Skeletal muscle tissue (tissue), 4 donors: ENCODE measurements around the gene MAGI2. TPM values are rescaled to one million over a fixed set of nuclear protein-coding genes. Genes with fewer than 3 reads are reported as not detected.
A peak's percentile ranks its signal among the peaks of the same experiment; 100 is the strongest.
"Not testable (repeated sequence)": the region's sequence is repeated elsewhere in the genome, so short reads cannot be mapped to it uniquely, and the experiment has no call there.

Experiments
- H3K27ac ChIP-seq: one replicate; pipeline ENCODE4 v1.7.0; 2013; ENCODE audit warnings: mild to moderate bottlenecking, low read depth, low read length, inconsistent platforms
- H3K27me3 ChIP-seq, 3 donors: one replicate each; pipeline ENCODE4 v1.7.0; 2013; ENCODE audit warnings: low read length in 3 of 3; ENCODE audit not compliant: control insufficient read depth in 3 of 3, insufficient read depth in 3 of 3
- H3K36me3 ChIP-seq, 3 donors: one replicate each; pipeline ENCODE4 v1.7.0; 2013; ENCODE audit warnings: low read length in 3 of 3; ENCODE audit not compliant: control insufficient read depth in 3 of 3, insufficient read depth in 3 of 3
- H3K4me1 ChIP-seq, 3 donors: one replicate each; pipeline ENCODE4 v1.7.0; 2013; ENCODE audit warnings: low read length in 3 of 3, mild to moderate bottlenecking in 3 of 3; ENCODE audit not compliant: control insufficient read depth in 3 of 3, insufficient read depth in 3 of 3
- H3K4me3 ChIP-seq, 3 donors: one replicate each; pipeline ENCODE4 v1.7.0; 2013; ENCODE audit warnings: low read length in 3 of 3
- H3K9ac ChIP-seq, 3 donors: one replicate each; pipeline ENCODE4 v1.7.0; 2013; ENCODE audit warnings: low read length in 3 of 3, mild to moderate bottlenecking in 3 of 3, moderate library complexity in 2 of 3, low read depth in 1 of 3
- H3K9me3 ChIP-seq, 3 donors: one replicate each; pipeline ENCODE4 v1.7.0; 2013; ENCODE audit warnings: low read length in 3 of 3; ENCODE audit not compliant: control insufficient read depth in 3 of 3
- total RNA-seq: library from RNA; depleted of rRNA; stranded (reverse); fragments of >200 nt; gene quantifications from one replicate; pipeline ENCODE4 v1.2.3, GENCODE V29; 2014
- donor health status: Osteomylitis.

The MAGI2 gene
- total RNA-seq, 1 donor from 2014 or later = 4.2 TPM

DNA sequence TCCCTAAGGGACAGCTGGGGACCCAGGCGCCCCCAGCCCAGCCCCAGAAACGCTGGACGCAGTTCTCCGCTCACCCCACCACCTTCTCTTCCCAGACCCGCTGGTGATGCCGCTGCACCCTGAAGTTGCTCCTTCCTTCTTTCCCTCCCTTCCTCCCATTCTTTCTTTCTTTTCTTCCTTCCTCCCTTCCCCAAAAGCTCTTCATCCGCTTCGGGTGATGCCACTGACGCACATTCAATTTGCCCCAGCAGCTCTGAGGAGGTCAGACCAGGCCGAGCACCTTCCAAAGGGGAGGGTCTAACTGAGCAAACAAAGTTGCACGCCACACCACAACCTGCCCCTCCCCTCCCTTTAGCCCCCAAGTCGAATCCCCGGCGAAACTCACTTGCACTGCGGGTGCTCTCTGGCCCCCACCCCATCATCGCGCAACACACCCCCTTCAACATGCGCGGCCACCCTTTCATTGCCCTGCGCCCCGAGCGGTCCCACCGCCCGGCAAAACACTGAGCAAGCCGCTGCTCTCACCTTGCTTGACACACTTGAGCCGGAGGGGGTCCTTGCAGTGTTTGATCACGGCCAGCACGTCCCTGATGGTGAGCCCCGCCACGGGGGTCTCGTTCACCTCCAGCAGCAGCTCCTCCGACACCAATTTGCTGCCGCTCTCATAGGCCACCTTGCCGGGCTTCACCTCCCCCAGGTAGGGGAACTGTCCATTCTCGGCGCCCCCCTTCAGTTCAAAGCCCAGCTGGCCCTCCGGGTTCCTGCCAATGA is 787 bp downstream of the MAGI2 start:
- Histone ChIP-seq H3K9ac (peak overlapping the region; percentile 81 to 91 (median 90)), H3K27me3 (no peaks in the 10 kb centered on the region), H3K4me1 (peaks cover 7 to 30% (median 19%) of the 10 kb centered on the region in 3 donors), H3K9me3 (no peaks in the 10 kb centered on the region), H3K4me3 (peak overlapping the region; percentile 75 to 92 (median 92)), H3K36me3 (no peaks in the 10 kb centered on the region), H3K27ac (peak overlapping the region; percentile 83)

DNA sequence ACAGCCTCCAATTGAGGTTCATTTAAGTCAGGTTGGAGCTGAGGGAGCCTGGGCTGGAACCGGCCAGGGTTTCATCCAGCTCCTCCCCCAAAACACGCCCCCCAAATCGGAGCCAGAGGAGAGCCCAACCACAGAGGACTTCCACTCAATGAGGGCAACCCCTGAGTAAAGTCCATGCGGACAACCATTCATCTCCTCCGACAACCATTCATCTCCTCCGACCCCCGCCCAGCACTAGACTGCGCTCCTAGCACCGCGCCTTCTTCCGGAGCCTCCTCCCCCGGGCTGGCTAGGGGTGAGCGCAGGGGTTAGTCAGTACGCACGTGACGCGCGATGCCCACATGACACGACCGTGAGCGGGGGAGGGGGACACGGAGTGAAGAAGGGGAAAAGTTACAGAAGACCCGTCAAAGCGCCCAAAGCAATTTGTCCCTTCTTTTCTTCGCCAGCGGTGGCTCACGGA is 1.4 kb downstream of the MAGI2 start:
- Histone ChIP-seq H3K27ac (peak overlapping the region; percentile 83), H3K9ac (peak overlapping the region; percentile 81 to 91 (median 90)), H3K4me3 (peak overlapping the region; percentile 75 to 92 (median 92)), H3K27me3 (no peaks in the 10 kb centered on the region), H3K9me3 (no peaks in the 10 kb centered on the region), H3K4me1 (peaks cover 7 to 30% (median 19%) of the 10 kb centered on the region in 3 donors), H3K36me3 (no peaks in the 10 kb centered on the region)

- Histone ChIP-seq H3K9ac (peak overlapping the region in 2 of 3 donors; percentile 90 to 91), H3K4me1 (peaks cover 7 to 30% (median 19%) of the 10 kb centered on the region in 3 donors), H3K27me3 (no peaks in the 10 kb centered on the region), H3K27ac (peak overlapping the region; percentile 83), H3K4me3 (peak overlapping the region; percentile 75 to 92 (median 92)), H3K36me3 (no peaks in the 10 kb centered on the region), H3K9me3 (no peaks in the 10 kb centered on the region)
Observed at GRCh38 chr7:79451580-79451979, 1.9 kb downstream of the MAGI2 start.

- H3K4me3 ChIP-seq, H3K9me3 ChIP-seq, H3K27ac ChIP-seq, H3K4me1 ChIP-seq, H3K9ac ChIP-seq, H3K36me3 ChIP-seq, H3K27me3 ChIP-seq: not testable (repeated sequence)
Observed at GRCh38 chr7:79442766-79443165, 10.7 kb downstream of the MAGI2 start.

- no peaks in the 10 kb centered on the region for H3K9me3 ChIP-seq
- no peak overlapping the region for H3K9ac ChIP-seq
- H3K4me3 ChIP-seq = no peak overlapping the region
- no peaks in the 10 kb centered on the region for H3K4me1 ChIP-seq
- no peaks in the 10 kb centered on the region for H3K36me3 ChIP-seq
- H3K27me3 ChIP-seq = no peaks in the 10 kb centered on the region
- no peak overlapping the region for H3K27ac ChIP-seq
Observed at GRCh38 chr7:79436378-79436777, 17.1 kb downstream of the MAGI2 start.

GRCh38 chr7:79434867-79435266 is 18.6 kb downstream of the MAGI2 start:
- Histone ChIP-seq H3K4me1 (no peaks in the 10 kb centered on the region), H3K9me3 (no peaks in the 10 kb centered on the region), H3K9ac (no peak overlapping the region), H3K4me3 (no peak overlapping the region), H3K27me3 (no peaks in the 10 kb centered on the region), H3K27ac (no peak overlapping the region), H3K36me3 (no peaks in the 10 kb centered on the region)

GRCh38 chr7:79434098-79434497 is 19.4 kb downstream of the MAGI2 start:
- H3K9me3 ChIP-seq = no peaks in the 10 kb centered on the region
- H3K36me3 ChIP-seq = no peaks in the 10 kb centered on the region
- no peak overlapping the region for H3K4me3 ChIP-seq
- no peaks in the 10 kb centered on the region for H3K27me3 ChIP-seq
- H3K27ac ChIP-seq = no peak overlapping the region
- H3K4me1 ChIP-seq = no peaks in the 10 kb centered on the region
- H3K9ac ChIP-seq = no peak overlapping the region

DNA sequence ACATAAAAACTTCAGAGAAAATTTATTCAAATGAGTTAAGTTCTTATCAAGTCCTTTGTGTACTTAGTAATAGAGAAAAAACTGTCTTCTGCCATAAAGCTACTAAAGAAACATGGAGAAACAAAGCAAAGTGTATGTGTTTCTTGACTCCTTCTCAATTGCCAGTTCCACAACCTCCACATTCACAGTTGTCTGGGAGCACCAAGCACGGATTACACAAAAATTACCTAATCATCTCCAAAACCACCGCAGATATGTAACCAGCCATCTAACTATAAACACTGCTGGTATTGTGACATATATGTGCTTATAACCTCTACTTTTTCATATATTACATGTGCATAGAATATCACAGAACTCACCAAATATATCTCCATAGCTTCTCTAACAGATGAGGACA is 23.1 kb downstream of the MAGI2 start:
- Histone ChIP-seq H3K36me3 (no peaks in the 10 kb centered on the region), H3K4me3 (no peak overlapping the region), H3K9ac (no peak overlapping the region), H3K27ac (no peak overlapping the region), H3K27me3 (no peaks in the 10 kb centered on the region), H3K4me1 (no peaks in the 10 kb centered on the region), H3K9me3 (no peaks in the 10 kb centered on the region)

DNA sequence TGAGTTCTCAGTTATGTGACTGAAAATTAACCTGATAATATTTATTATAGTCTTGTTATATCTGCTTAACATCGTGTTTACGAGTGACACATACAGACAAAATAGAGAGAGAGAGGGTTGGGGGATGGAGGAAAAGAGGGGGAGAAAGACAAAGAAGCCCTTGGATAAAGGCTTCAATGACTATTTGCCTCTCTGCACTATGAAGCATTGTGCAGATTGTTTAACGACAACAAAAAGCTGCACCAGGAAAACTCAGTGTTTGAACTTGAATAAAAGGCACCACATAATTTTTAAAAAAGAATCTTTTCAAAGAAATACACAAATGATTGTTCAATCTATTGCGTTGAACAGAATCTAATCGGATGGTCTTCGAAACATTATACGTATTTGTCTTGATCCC is 27.8 kb downstream of the MAGI2 start:
- no peak overlapping the region for H3K4me3 ChIP-seq
- H3K4me1 ChIP-seq = no peaks in the 10 kb centered on the region
- no peaks in the 10 kb centered on the region for H3K9me3 ChIP-seq
- H3K9ac ChIP-seq = no peak overlapping the region
- no peaks in the 10 kb centered on the region for H3K36me3 ChIP-seq
- H3K27ac ChIP-seq = no peak overlapping the region
- H3K27me3 ChIP-seq = no peaks in the 10 kb centered on the region

DNA sequence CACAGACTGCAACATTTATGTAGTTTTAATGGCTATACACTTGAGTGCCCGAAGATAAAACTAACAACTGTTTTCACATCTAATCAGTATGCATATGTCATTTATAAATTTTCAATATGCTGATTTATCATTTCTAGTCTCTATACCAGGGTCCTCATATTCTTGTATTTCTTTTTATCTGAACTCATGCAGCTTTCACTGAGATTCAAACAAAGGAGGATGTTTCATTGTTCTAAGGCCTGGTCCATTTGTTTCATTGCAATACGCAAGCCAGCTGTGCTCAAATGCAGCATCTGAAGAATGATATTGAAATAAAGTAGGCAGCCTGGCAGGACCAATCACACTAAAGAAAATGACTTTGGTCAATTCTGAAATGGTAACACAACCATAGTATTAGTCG is 31.7 kb downstream of the MAGI2 start:
- Histone ChIP-seq H3K36me3 (no peaks in the 10 kb centered on the region), H3K9me3 (no peaks in the 10 kb centered on the region), H3K27ac (no peak overlapping the region), H3K9ac (no peak overlapping the region), H3K27me3 (no peaks in the 10 kb centered on the region), H3K4me1 (no peaks in the 10 kb centered on the region), H3K4me3 (no peak overlapping the region)
